Measurements from ENCODE around the gene MMRN2. TPM values are rescaled to one million over a fixed set of nuclear protein-coding genes. Genes with fewer than 3 reads are reported as not detected.
"Not testable (repeated sequence)": the region's sequence is repeated elsewhere in the genome, so short reads cannot be mapped to it uniquely, and the experiment has no call there.

MMRN2 gene
- total RNA-seq, 1 experiment from 2014 or later: 1.7 TPM

GRCh38 chr10:86961481-86962091 is 4.2 kb upstream of the MMRN2 start:
- no peaks in the 10 kb centered on the region for H3K9me3 ChIP-seq
- no peak overlapping the region for H3K4me3 ChIP-seq
- no peaks in the 10 kb centered on the region for H3K27me3 ChIP-seq
- peak; percentile 61 for DNase-seq
- H3K36me3 ChIP-seq: peaks cover 4% of the 10 kb centered on the region

- peaks cover 4% of the 10 kb centered on the region; the same call in 1 of the 2 replicates for H3K36me3 ChIP-seq
- DNase-seq: no peak
- H3K4me3 ChIP-seq: no peak overlapping the region
- H3K9me3 ChIP-seq: no peaks in the 10 kb centered on the region
- no peaks in the 10 kb centered on the region for H3K27me3 ChIP-seq
Measured at GRCh38 chr10:86960863-86961434, 3.5 kb upstream of the MMRN2 start.

- Histone ChIP-seq H3K9me3 (no peaks in the 10 kb centered on the region), H3K4me3 (no peak overlapping the region), H3K36me3 (no peaks in the 10 kb centered on the region), H3K27me3 (no peaks in the 10 kb centered on the region)
- DNase-seq: peak; percentile 57
Measured at GRCh38 chr10:86960003-86960862, 2.8 kb upstream of the MMRN2 start.

GRCh38 chr10:86959737-86960002 is 2.3 kb upstream of the MMRN2 start:
- Histone ChIP-seq H3K27me3 (no peaks in the 10 kb centered on the region), H3K9me3 (no peaks in the 10 kb centered on the region), H3K36me3 (no peaks in the 10 kb centered on the region), H3K4me3 (no peak overlapping the region)
- no peak for DNase-seq

DNA sequence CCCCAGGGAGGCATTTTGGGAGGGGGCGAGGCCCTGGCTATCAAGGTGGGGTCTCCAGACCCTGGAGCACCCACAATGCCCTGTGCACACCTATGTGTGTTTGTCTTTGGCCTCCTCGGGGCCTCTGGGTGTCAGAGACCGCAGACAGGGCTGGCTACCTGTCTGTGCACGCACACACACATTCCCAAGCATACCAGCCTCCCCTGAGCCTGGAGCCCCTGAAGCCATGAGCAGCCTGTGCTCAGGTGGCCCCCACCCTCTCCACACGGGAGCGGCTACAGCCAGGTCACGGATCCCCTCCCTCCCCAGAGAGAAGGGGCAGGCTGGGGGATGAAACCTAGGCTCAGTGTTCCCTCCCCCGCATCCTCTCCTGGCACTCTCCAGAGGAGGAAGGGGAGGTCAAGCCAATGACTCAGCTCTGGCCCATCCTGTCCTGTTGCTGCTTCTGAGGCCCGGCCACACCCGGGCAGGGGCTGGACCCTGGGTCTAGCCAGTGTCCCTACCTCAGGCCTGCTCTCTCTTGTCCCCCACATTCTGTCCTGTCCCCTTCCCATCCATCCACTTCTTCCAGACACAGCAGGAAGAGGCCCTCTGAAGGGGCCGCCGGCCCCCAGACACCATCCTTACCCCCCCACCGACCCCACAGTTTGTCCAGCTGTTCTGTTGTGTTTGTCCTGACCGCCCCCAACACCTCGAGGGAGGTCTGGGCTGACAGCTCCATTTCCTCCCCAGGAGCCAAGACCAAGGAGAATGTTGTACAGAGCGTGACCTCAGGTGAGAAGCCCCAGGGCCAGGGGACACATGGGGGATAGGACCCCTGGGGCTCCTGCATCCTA is 1.7 kb upstream of the MMRN2 start:
- peak; percentile 90 for DNase-seq
- H3K27me3 ChIP-seq: no peaks in the 10 kb centered on the region
- H3K4me3 ChIP-seq: no peak overlapping the region
- H3K36me3 ChIP-seq: no peaks in the 10 kb centered on the region
- H3K9me3 ChIP-seq: no peaks in the 10 kb centered on the region

- no peak for DNase-seq
Measured at GRCh38 chr10:86958116-86958900, 893 bp upstream of the MMRN2 start, which contains the start of gene SNCG. Gene SNCG, plus strand, starts transcription at chr10:86958599. Its CDS starts 99 bp downstream, at chr10:86958698.

GRCh38 chr10:86956848-86957448 is 467 bp downstream of the MMRN2 start:
- no peak for DNase-seq
- no peaks in the 10 kb centered on the region for H3K27me3 ChIP-seq
- no peaks in the 10 kb centered on the region for H3K9me3 ChIP-seq
- H3K36me3 ChIP-seq: no peaks in the 10 kb centered on the region
- H3K4me3 ChIP-seq: no peak overlapping the region

More at GRCh38 chr10:86958116-86958900, 893 bp upstream of the MMRN2 start, which contains the start of gene SNCG:
- H3K27me3 ChIP-seq: no peaks in the 10 kb centered on the region
- no peaks in the 10 kb centered on the region for H3K36me3 ChIP-seq
- no peak within 1 kb of the TSS for H3K4me3 ChIP-seq
- H3K9me3 ChIP-seq: no peaks in the 10 kb centered on the region

DNA sequence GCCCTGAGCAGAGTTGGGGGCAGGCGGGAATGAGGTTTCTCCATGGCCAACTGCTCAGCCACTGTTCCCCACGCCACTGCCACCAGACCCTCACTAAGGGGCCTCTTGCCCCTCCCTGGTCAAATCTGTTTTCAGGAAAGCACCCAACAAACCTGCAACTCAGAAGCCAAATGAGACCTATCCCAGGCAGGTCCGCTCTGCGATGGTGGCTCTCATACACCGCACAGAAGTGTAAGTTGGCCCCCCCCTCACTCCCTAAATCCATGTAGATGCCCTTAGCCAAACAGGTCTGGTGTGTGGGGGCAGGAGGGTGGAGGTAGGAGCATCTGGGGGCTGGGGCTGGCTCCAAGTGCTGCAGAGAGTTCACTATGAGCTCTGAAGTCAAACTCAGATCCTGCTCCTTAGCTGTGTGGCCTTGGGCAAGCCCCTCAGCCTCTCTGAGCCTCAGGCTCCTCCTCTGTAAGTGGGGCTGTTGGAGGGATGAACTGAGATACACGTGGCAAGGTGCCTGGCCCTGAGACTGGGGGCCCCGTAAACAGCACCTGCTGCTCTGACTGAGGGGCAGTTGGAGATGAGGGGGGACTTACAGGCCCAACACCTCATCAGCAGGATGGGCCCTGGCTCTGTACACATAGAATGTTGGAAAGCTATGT is 1.1 kb downstream of the MMRN2 start:
- Histone ChIP-seq H3K9me3 (no peaks in the 10 kb centered on the region), H3K4me3 (no peak overlapping the region)

DNA sequence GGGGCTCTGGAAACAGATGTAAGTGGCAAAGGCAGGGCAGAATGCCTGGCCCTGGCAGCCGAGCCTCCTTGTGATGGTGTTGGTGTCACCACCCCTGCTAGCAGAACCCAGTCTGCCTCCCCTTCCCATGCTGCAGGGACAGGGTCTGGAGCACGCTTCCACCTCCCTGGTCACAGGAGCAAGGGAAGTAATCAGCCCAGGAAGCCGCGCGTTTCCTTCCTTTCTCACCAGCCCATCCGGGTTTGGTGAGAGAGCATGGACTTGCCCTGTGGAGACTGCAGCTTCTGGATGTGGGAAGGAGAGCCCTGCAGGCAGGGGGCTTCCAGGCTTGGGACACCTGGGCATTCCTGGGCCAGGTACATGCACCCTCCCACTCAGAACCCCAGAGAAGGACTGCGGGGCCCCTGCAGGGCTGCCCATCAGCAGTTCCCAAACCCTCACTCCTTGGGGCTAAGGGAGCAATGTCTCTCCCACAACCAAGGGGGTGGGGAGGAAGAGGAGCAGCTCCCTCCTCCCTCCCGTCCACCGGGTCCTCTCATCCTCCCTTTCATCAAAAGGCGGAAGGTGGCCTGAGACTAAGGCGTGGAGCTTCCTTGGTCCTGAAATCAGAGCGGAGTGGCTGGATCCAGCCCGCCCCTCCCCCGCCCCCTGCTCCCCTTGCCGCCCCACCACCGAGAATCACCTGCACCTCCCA is 1.8 kb downstream of the MMRN2 start:
- Histone ChIP-seq H3K4me3 (no peak overlapping the region), H3K36me3 (no peaks in the 10 kb centered on the region), H3K27me3 (no peaks in the 10 kb centered on the region), H3K9me3 (no peaks in the 10 kb centered on the region)
- no peak for DNase-seq

More for the DNA sequence above, 1.1 kb downstream of the MMRN2 start:
- H3K36me3 ChIP-seq: no peaks in the 10 kb centered on the region
- no peak for DNase-seq
- no peaks in the 10 kb centered on the region for H3K27me3 ChIP-seq

GRCh38 chr10:86954681-86955500 is 2.5 kb downstream of the MMRN2 start:
- H3K9me3 ChIP-seq: no peaks in the 10 kb centered on the region
- DNase-seq: no peak
- no peaks in the 10 kb centered on the region for H3K27me3 ChIP-seq
- H3K36me3 ChIP-seq: no peaks in the 10 kb centered on the region
- H3K4me3 ChIP-seq: no peak overlapping the region

DNA sequence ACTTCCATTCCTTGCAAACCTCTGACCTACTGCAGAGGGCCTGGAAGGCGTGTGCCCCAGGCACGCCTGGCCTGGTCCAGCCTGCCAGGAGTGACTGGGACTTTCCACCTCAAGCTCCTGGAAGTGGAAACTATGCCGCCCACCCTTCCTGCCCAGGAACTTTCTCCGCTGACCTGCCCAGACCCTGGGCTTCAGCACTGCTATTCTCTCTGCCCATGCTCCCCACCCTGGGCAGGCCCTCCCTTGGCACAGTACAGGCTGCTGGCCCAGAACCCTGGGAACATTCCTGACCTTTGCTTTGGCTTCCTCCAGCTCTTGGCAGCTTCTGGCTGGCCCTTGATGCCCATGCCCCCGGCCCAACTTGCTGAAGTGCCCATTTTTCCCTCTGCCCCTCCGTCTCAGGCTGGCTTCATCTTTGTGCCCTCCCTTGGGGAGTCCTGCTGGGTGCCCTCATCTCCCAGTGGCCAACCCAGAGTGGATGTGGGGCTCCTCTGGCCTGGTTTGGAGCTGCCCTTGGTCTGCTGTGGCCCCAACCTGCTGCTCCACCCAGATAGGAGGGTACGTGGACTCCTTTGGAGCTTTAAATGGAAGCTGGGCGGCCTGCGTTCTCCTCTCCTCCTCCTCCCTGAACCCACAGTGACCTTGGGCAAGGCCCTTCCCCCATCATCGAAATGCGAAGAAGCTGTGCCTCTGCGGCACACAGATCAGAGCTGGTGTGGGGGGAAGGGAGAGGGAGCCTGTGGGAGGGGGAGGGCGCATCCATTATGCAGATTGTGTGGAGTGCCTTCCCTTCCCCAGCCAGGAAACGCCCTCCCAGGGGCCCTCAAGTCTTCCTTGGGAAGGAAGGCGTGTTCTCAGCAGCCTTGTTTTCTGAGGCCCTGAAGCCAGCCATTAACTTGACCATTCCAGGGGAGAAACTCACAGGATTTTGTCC is 3.4 kb downstream of the MMRN2 start:
- no peaks in the 10 kb centered on the region for H3K27me3 ChIP-seq
- H3K4me3 ChIP-seq: no peak overlapping the region
- DNase-seq: peak; percentile 87
- no peaks in the 10 kb centered on the region for H3K36me3 ChIP-seq
- H3K9me3 ChIP-seq: no peaks in the 10 kb centered on the region

- not testable (repeated sequence) for H3K9me3 ChIP-seq, H3K4me3 ChIP-seq, DNase-seq, H3K36me3 ChIP-seq, H3K27me3 ChIP-seq
Measured at GRCh38 chr10:86952697-86953096, 4.7 kb downstream of the MMRN2 start.

DNA sequence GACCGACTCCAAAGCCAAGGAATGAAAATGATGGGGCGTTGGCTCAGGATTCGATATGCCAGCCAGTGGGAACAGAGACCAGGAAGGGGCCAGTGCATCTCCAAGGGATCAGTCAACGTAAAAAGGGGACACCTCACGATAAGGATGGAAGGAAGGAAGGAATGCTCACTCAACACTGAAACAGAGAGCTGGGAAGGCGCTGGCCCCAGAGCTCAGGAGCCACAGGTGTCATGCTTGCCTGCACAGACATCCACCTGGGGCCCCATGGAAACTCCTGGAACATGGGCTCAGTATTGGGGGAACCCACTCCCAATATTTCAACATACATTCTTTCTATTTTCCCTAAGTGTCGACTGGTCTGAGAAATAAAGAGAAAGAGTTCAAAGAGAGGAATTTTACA is 5.3 kb downstream of the MMRN2 start:
- Histone ChIP-seq H3K36me3 (no peaks in the 10 kb centered on the region), H3K27me3 (no peaks in the 10 kb centered on the region), H3K4me3 (no peak overlapping the region), H3K9me3 (no peaks in the 10 kb centered on the region)
- no peak for DNase-seq

Measured in MG63 (cell line).